GM20000 (cell line): ENCODE measurements around the gene HMGB1.
"Not testable (repeated sequence)": the region's sequence is repeated elsewhere in the genome, so short reads cannot be mapped to it uniquely, and the experiment has no call there.

Experiments used
- DNase-seq: peaks from one replicate; pipeline ENCODE4 v3.0.0; 2012; ENCODE audit warnings: low spot score
- CTCF ChIP-seq: IDR thresholded peaks from 2 replicates; pipeline ENCODE4 v1.5.1; 2012; ENCODE audit warnings: mild to moderate bottlenecking, control low read depth; ENCODE audit errors: extremely low read depth, missing control alignments

The HMGB1 gene

GRCh38 chr13:30453727-30454126, 12.0 kb downstream of the HMGB1 start:
- no peak for DNase-seq
- no peak for TF ChIP-seq CTCF

- not testable (repeated sequence) for DNase-seq
Observed at GRCh38 chr13:30451476-30451875, 14.3 kb downstream of the HMGB1 start.

- no peak for TF ChIP-seq CTCF
- no peak for DNase-seq
Observed at GRCh38 chr13:30450066-30450465, 15.7 kb downstream of the HMGB1 start.

GRCh38 chr13:30448441-30448840, 17.3 kb downstream of the HMGB1 start:
- no peak for TF ChIP-seq CTCF
- DNase-seq, result no peak

- no peak for DNase-seq
Observed at GRCh38 chr13:30446126-30446500, 19.6 kb downstream of the HMGB1 start.

GRCh38 chr13:30443957-30444404, 21.8 kb downstream of the HMGB1 start:
- no peak for TF ChIP-seq CTCF
- DNase-seq, result peak; percentile 72

More at GRCh38 chr13:30446126-30446500, 19.6 kb downstream of the HMGB1 start:
- TF ChIP-seq CTCF, result no peak

- DNase-seq, result not testable (repeated sequence)
Observed at GRCh38 chr13:30443491-30443890, 22.2 kb downstream of the HMGB1 start.

GRCh38 chr13:30442926-30443325, 22.8 kb downstream of the HMGB1 start:
- TF ChIP-seq CTCF, result no peak
- DNase-seq, result peak; percentile 45
